Activated B cell treated with CpG ODN at 0.5 μM for 24 hours (primary cell): ENCODE measurements around the gene HTR7. TPM values are rescaled to one million over a fixed set of nuclear protein-coding genes. Genes with fewer than 3 reads are reported as not detected.

Experiments used
- ATAC-seq: fragments of 200-7000 bp; cut with Tn5 transposase; one replicate; pipeline ENCODE4 v1.10.0; 2021; ENCODE audit warnings: low read depth, mild to moderate bottlenecking, moderate library complexity
- CTCF ChIA-PET: fragments of 350-600 bp; sonication (Branson Sonifier 250); formaldehyde crosslinking; loops from one replicate; lab custom pipeline; 2021; ENCODE audit warnings: antibody characterized with exemption; lab: Charles Lee
- POLR2A ChIA-PET: fragments of 350-600 bp; sonication (Branson Sonifier 250); formaldehyde crosslinking; loops from one replicate; lab custom pipeline; 2021; ENCODE audit warnings: antibody characterized with exemption; lab: Charles Lee
- DNase-seq: peaks from one replicate; pipeline ENCODE4 v3.0.0; 2022
- H3K27ac Mint-ChIP-seq: one replicate; pipeline ENCODE4 v1.8.0; 2020; ENCODE audit warnings: mixed read lengths
- H3K27me3 Mint-ChIP-seq: one replicate; pipeline ENCODE4 v1.8.0; 2021; ENCODE audit warnings: mixed read lengths
- H3K36me3 Mint-ChIP-seq: one replicate; pipeline ENCODE4 v1.8.0; 2021; ENCODE audit warnings: low read depth, mixed read lengths
- H3K4me1 Mint-ChIP-seq: one replicate; pipeline ENCODE4 v1.8.0; 2021; ENCODE audit warnings: mixed read lengths
- H3K4me3 Mint-ChIP-seq: one replicate; pipeline ENCODE4 v1.8.0; 2020; ENCODE audit warnings: mild to moderate bottlenecking, mixed read lengths
- H3K9me3 Mint-ChIP-seq: one replicate; pipeline ENCODE4 v1.8.0; 2020; ENCODE audit warnings: mixed read lengths
- CTCF ChIP-seq: fragments of 200-600 bp; IDR thresholded peaks from one replicate; pipeline ENCODE4 v1.8.0; 2022; ENCODE audit warnings: antibody characterized with exemption, mild to moderate bottlenecking
- intact Hi-C: fragments of 100-400 bp; cut with micrococcal nuclease; formaldehyde crosslinking; loops from one replicate; pipeline ENCODE4 v1.15.1; 2024
- total RNA-seq: library from RNA; stranded (reverse); gene quantifications from 2 replicates; pipeline ENCODE4 v1.2.3, GENCODE V29; 2022

The HTR7 gene
- total RNA-seq, 1 donor from 2014 or later: not detected

GRCh38 chr10:90709727-90710126 is 148.1 kb downstream of the HTR7 start:
- no peak overlapping the region for H3K27ac Mint-ChIP-seq
- no peaks in the 10 kb centered on the region for H3K4me1 Mint-ChIP-seq
- H3K9me3 Mint-ChIP-seq: no peaks in the 10 kb centered on the region
- H3K27me3 Mint-ChIP-seq: peaks cover 7% of the 10 kb centered on the region
- no peak overlapping the region for H3K4me3 Mint-ChIP-seq
- intact Hi-C loops: no loop called here
- CTCF ChIA-PET: no interaction called here
- ATAC-seq: no peak
- POLR2A ChIA-PET: no interaction called here
- TF ChIP-seq CTCF: no peak
- no peak for DNase-seq
- H3K36me3 Mint-ChIP-seq: no peaks in the 10 kb centered on the region

GRCh38 chr10:90707657-90708056 is 150.2 kb downstream of the HTR7 start:
- no peak overlapping the region for H3K27ac Mint-ChIP-seq
- no peaks in the 10 kb centered on the region for H3K9me3 Mint-ChIP-seq
- no peak for ATAC-seq
- no peak overlapping the region for H3K4me3 Mint-ChIP-seq
- ChIA-PET POLR2A (no interaction called here), CTCF (no interaction called here)
- H3K36me3 Mint-ChIP-seq: no peaks in the 10 kb centered on the region
- peaks cover 10% of the 10 kb centered on the region for H3K27me3 Mint-ChIP-seq
- no peak for DNase-seq
- no peak for TF ChIP-seq CTCF
- intact Hi-C loops: no loop called here
- no peaks in the 10 kb centered on the region for H3K4me1 Mint-ChIP-seq

GRCh38 chr10:90701428-90701827 is 156.4 kb downstream of the HTR7 start:
- H3K36me3 Mint-ChIP-seq: no peaks in the 10 kb centered on the region

GRCh38 chr10:90695915-90696676 is 161.7 kb downstream of the HTR7 start:
- peaks cover 3% of the 10 kb centered on the region for H3K9me3 Mint-ChIP-seq
- TF ChIP-seq CTCF: no peak
- ChIA-PET POLR2A (no interaction called here), CTCF (no interaction called here)
- no peak overlapping the region for H3K27ac Mint-ChIP-seq
- H3K27me3 Mint-ChIP-seq: peaks cover 9% of the 10 kb centered on the region
- intact Hi-C loops: no loop called here
- ATAC-seq (no peak), DNase-seq (no peak)
- no peaks in the 10 kb centered on the region for H3K4me1 Mint-ChIP-seq
- no peaks in the 10 kb centered on the region for H3K36me3 Mint-ChIP-seq
- no peak overlapping the region for H3K4me3 Mint-ChIP-seq

More at GRCh38 chr10:90701428-90701827, 156.4 kb downstream of the HTR7 start:
- Mint-ChIP-seq H3K27me3 (peaks cover 11% of the 10 kb centered on the region), H3K4me3 (no peak overlapping the region), H3K4me1 (no peaks in the 10 kb centered on the region), H3K9me3 (no peaks in the 10 kb centered on the region), H3K27ac (no peak overlapping the region)
- DNase-seq (no peak), ATAC-seq (no peak)
- CTCF ChIA-PET: no interaction called here
- intact Hi-C loops: no loop called here
- POLR2A ChIA-PET: no interaction called here
- no peak for TF ChIP-seq CTCF

Other genes starting within 250 kb of the HTR7 start
- gene RPP30, start 13.9 kb upstream of the HTR7 start, total RNA-seq: 43.7 and 44.6 TPM in 2 replicates
- gene ANKRD1, start 63.0 kb upstream of the HTR7 start, total RNA-seq: not detected in 2 replicates